ENCODE data around the gene NTM.

Gene NTM

DNA sequence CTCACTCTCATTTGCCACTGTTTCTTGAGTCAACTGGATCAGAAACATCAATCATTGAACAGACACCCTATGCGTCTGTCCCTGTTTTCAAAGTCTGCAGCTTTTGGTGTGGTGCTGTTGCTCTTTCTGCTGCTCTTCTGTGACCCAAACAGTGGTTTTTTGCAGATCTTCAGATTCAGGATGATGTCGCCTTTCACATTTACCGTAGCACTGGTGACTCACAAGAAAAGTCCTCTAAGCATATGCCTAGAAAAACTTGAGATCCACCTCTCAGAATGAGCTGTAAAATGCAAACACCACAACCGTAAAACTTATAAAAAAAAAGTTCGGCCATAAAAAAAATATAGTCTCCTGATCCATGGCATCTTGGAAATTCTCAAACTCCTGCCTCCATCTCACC is 400.4 kb downstream of the NTM start:
- no peaks in the 10 kb centered on the region for H3K9me2 ChIP-seq (replicated peaks; ENCODE audit: low read depth, low read length)
- no peak for TF ChIP-seq EZH2phosphoT487 (IDR thresholded peaks at IDR 0.05; ENCODE audit: borderline replicate concordance)
- TF ChIP-seq, protein P1, sequence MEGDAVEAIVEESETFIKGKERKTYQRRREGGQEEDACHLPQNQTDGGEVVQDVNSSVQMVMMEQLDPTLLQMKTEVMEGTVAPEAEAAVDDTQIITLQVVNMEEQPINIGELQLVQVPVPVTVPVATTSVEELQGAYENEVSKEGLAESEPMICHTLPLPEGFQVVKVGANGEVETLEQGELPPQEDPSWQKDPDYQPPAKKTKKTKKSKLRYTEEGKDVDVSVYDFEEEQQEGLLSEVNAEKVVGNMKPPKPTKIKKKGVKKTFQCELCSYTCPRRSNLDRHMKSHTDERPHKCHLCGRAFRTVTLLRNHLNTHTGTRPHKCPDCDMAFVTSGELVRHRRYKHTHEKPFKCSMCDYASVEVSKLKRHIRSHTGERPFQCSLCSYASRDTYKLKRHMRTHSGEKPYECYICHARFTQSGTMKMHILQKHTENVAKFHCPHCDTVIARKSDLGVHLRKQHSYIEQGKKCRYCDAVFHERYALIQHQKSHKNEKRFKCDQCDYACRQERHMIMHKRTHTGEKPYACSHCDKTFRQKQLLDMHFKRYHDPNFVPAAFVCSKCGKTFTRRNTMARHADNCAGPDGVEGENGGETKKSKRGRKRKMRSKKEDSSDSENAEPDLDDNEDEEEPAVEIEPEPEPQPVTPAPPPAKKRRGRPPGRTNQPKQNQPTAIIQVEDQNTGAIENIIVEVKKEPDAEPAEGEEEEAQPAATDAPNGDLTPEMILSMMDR (conservative IDR thresholded peaks at IDR 0.05; ENCODE audit: low read length) = no peak
- H3F3A ChIP-seq (ENCODE audit: low read depth) = no peaks in the 10 kb centered on the region

DNA sequence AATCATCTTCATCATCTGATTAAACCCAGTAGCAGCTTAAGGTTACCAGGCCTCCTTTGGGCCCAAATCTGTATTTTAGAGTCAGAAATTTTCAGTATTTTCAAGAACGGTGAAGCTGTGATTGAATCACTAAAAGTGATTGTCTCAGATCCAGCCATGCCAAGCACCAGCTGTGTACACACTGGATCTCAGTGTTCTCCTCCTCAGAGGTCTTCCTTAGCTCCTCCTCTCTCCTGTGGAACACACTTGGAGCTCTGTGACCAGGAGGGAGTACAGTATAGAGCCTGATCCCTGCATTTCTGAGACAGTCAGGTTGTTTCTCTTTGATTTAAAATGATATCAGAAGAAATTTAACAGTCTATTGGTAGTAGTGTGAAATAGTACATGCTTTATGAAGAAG is 401.1 kb downstream of the NTM start:
- Histone ChIP-seq H3K36me3 (ENCODE audit: insufficient read depth, low read length) (no peaks in the 10 kb centered on the region), H4K20me1 (ENCODE audit: insufficient read depth, low read length, poor library complexity, severe bottlenecking) (no peaks in the 10 kb centered on the region), H2AFZ (ENCODE audit: low read length) (no peak overlapping the region), H3K9ac (ENCODE audit: low read depth, low read length, poor library complexity, severe bottlenecking) (no peak overlapping the region), H3K4me2 (ENCODE audit: low read depth, low read length, poor library complexity, severe bottlenecking) (no peak overlapping the region), H3K79me2 (ENCODE audit: insufficient read depth, low read length) (no peaks in the 10 kb centered on the region), H3K4me1 (ENCODE audit: insufficient read depth, low read length, poor library complexity, severe bottlenecking) (no peaks in the 10 kb centered on the region), H3F3A (ENCODE audit: low read depth) (no peaks in the 10 kb centered on the region), H3K27me3 (ENCODE audit: insufficient read depth, low read length, poor library complexity, severe bottlenecking) (no peaks in the 10 kb centered on the region), H3K9me3 (ENCODE audit: insufficient read depth, low read depth, low read length) (no peaks in the 10 kb centered on the region), H3K4me3 (ENCODE audit: low read length, poor library complexity, severe bottlenecking) (no peak overlapping the region), H3K9me2 (replicated peaks; ENCODE audit: low read depth, low read length) (no peaks in the 10 kb centered on the region)
- TF ChIP-seq EZH2phosphoT487 (IDR thresholded peaks at IDR 0.05; ENCODE audit: borderline replicate concordance) = no peak
- TF ChIP-seq, protein P1 (conservative IDR thresholded peaks at IDR 0.05; ENCODE audit: low read length) = no peak

More for the DNA sequence above, 400.4 kb downstream of the NTM start:
- no peak overlapping the region for H3K9ac ChIP-seq (ENCODE audit: low read depth, low read length, poor library complexity, severe bottlenecking)
- no peak overlapping the region for H3K4me2 ChIP-seq (ENCODE audit: low read depth, low read length, poor library complexity, severe bottlenecking)
- no peaks in the 10 kb centered on the region for H3K9me3 ChIP-seq (ENCODE audit: insufficient read depth, low read depth, low read length)
- H3K79me2 ChIP-seq (ENCODE audit: insufficient read depth, low read length) = no peaks in the 10 kb centered on the region
- no peaks in the 10 kb centered on the region for H3K4me1 ChIP-seq (ENCODE audit: insufficient read depth, low read length, poor library complexity, severe bottlenecking)
- H3K36me3 ChIP-seq (ENCODE audit: insufficient read depth, low read length) = no peaks in the 10 kb centered on the region
- no peak overlapping the region for H3K4me3 ChIP-seq (ENCODE audit: low read length, poor library complexity, severe bottlenecking)
- no peaks in the 10 kb centered on the region for H4K20me1 ChIP-seq (ENCODE audit: insufficient read depth, low read length, poor library complexity, severe bottlenecking)
- H3K27me3 ChIP-seq (ENCODE audit: insufficient read depth, low read length, poor library complexity, severe bottlenecking) = no peaks in the 10 kb centered on the region
- no peak overlapping the region for H2AFZ ChIP-seq (ENCODE audit: low read length)

GRCh38 chr11:131773626-131774025 is 403.2 kb downstream of the NTM start:
- TF ChIP-seq EZH2phosphoT487 (IDR thresholded peaks at IDR 0.05; ENCODE audit: borderline replicate concordance) = no peak
- TF ChIP-seq, protein P1 (conservative IDR thresholded peaks at IDR 0.05; ENCODE audit: low read length) = no peak
- Histone ChIP-seq H3K9me2 (replicated peaks; ENCODE audit: low read depth, low read length) (no peaks in the 10 kb centered on the region), H3K9ac (ENCODE audit: low read depth, low read length, poor library complexity, severe bottlenecking) (no peak overlapping the region), H3F3A (ENCODE audit: low read depth) (no peaks in the 10 kb centered on the region), H4K20me1 (ENCODE audit: insufficient read depth, low read length, poor library complexity, severe bottlenecking) (no peaks in the 10 kb centered on the region), H3K4me1 (ENCODE audit: insufficient read depth, low read length, poor library complexity, severe bottlenecking) (no peaks in the 10 kb centered on the region), H3K27me3 (ENCODE audit: insufficient read depth, low read length, poor library complexity, severe bottlenecking) (no peaks in the 10 kb centered on the region), H3K4me3 (ENCODE audit: low read length, poor library complexity, severe bottlenecking) (no peak overlapping the region), H3K79me2 (ENCODE audit: insufficient read depth, low read length) (no peaks in the 10 kb centered on the region), H3K36me3 (ENCODE audit: insufficient read depth, low read length) (no peaks in the 10 kb centered on the region), H2AFZ (ENCODE audit: low read length) (no peak overlapping the region), H3K4me2 (ENCODE audit: low read depth, low read length, poor library complexity, severe bottlenecking) (no peak overlapping the region), H3K9me3 (ENCODE audit: insufficient read depth, low read depth, low read length) (no peaks in the 10 kb centered on the region)

Data from Loucy (cell line).